ENCODE data around the gene TBCB.

Gene TBCB

GRCh38 chr19:36084231-36085009 lies 30.8 kb upstream of the TBCB start:
- no peaks in the 10 kb centered on the region for H3K9me2 ChIP-seq (replicated peaks; ENCODE audit: insufficient read depth, low read length)
- DNase-seq: no peak
- H3K9me3 ChIP-seq (replicated peaks; ENCODE audit: insufficient read depth, low read length): no peaks in the 10 kb centered on the region
- H3K27ac ChIP-seq (ENCODE audit: low read length): no peak overlapping the region
- TF ChIP-seq EZH2phosphoT487 (IDR thresholded peaks at IDR 0.05; ENCODE audit: low read length) (no peak), EZH2 (optimal IDR thresholded peaks at IDR 0.05; ENCODE audit: low read depth, low read length) (no peak), CTCF (IDR thresholded peaks at IDR 0.05; ENCODE audit: low read length) (no peak)
- H3K4me2 ChIP-seq (ENCODE audit: low read depth, low read length): no peak overlapping the region
- H3F3A ChIP-seq (ENCODE audit: insufficient read depth, low read length): no peaks in the 10 kb centered on the region
- no peak overlapping the region for H3K4me3 ChIP-seq (ENCODE audit: low read length)
- H3K27me3 ChIP-seq (replicated peaks; ENCODE audit: insufficient read depth, low read length): no peaks in the 10 kb centered on the region
- H3K36me3 ChIP-seq (replicated peaks; ENCODE audit: insufficient read depth, low read length): peaks cover 7% of the 10 kb centered on the region; the same call in 1 of the 2 replicates
- H2AFZ ChIP-seq (ENCODE audit: low read length): no peak overlapping the region
- H3K79me2 ChIP-seq (ENCODE audit: low read length): no peaks in the 10 kb centered on the region
- no peaks in the 10 kb centered on the region for H3K4me1 ChIP-seq (ENCODE audit: low read length)
- no peaks in the 10 kb centered on the region for H4K20me1 ChIP-seq (ENCODE audit: insufficient read depth, low read length)
- H3K9ac ChIP-seq (ENCODE audit: low read length): no peak overlapping the region

GRCh38 chr19:36086326-36086725 lies 28.9 kb upstream of the TBCB start:
- Histone ChIP-seq H3K79me2 (ENCODE audit: low read length) (no peaks in the 10 kb centered on the region), H3K4me1 (ENCODE audit: low read length) (no peaks in the 10 kb centered on the region), H3K4me3 (ENCODE audit: low read length) (no peak overlapping the region), H3K36me3 (replicated peaks; ENCODE audit: insufficient read depth, low read length) (peaks cover 7% of the 10 kb centered on the region; the same call in 1 of the 2 replicates), H4K20me1 (ENCODE audit: insufficient read depth, low read length) (no peaks in the 10 kb centered on the region), H3K9me3 (replicated peaks; ENCODE audit: insufficient read depth, low read length) (no peaks in the 10 kb centered on the region), H3K9me2 (replicated peaks; ENCODE audit: insufficient read depth, low read length) (no peaks in the 10 kb centered on the region), H3K27me3 (replicated peaks; ENCODE audit: insufficient read depth, low read length) (no peaks in the 10 kb centered on the region), H3K27ac (ENCODE audit: low read length) (no peak overlapping the region), H3K9ac (ENCODE audit: low read length) (no peak overlapping the region), H3F3A (ENCODE audit: insufficient read depth, low read length) (no peaks in the 10 kb centered on the region), H2AFZ (ENCODE audit: low read length) (no peak overlapping the region), H3K4me2 (ENCODE audit: low read depth, low read length) (no peak overlapping the region)
- TF ChIP-seq EZH2phosphoT487 (IDR thresholded peaks at IDR 0.05; ENCODE audit: low read length) (no peak), CTCF (IDR thresholded peaks at IDR 0.05; ENCODE audit: low read length) (no peak), EZH2 (optimal IDR thresholded peaks at IDR 0.05; ENCODE audit: low read depth, low read length) (no peak)
- DNase-seq: no peak

DNA sequence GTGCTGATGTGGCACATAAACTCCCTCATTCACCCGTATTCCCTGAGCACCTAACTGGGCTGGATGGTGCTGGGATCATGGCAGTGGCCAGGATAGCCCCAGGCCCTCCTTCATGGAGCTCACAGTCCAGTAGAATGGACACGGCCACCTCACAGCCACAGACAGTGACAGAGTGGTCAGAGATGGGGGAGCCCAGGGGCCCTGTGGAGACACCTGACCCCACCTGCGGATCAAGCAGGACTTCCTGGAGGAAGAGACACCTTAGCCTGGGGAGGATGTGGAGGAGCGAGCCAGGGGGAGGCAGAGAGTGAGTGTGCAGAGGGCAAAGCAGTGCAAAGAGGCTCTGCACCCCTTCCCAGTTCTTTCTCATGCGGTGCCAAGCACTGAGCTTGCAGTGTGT lies 25.4 kb upstream of the TBCB start:
- Histone ChIP-seq H3K9ac (ENCODE audit: low read length) (no peak overlapping the region), H3K36me3 (replicated peaks; ENCODE audit: insufficient read depth, low read length) (no peaks in the 10 kb centered on the region), H2AFZ (ENCODE audit: low read length) (no peak overlapping the region), H3K79me2 (ENCODE audit: low read length) (no peaks in the 10 kb centered on the region), H3K27ac (ENCODE audit: low read length) (no peak overlapping the region), H3K9me2 (replicated peaks; ENCODE audit: insufficient read depth, low read length) (no peaks in the 10 kb centered on the region), H3K9me3 (replicated peaks; ENCODE audit: insufficient read depth, low read length) (no peaks in the 10 kb centered on the region), H4K20me1 (ENCODE audit: insufficient read depth, low read length) (no peaks in the 10 kb centered on the region), H3K4me2 (ENCODE audit: low read depth, low read length) (no peak overlapping the region), H3K27me3 (replicated peaks; ENCODE audit: insufficient read depth, low read length) (no peaks in the 10 kb centered on the region), H3F3A (ENCODE audit: insufficient read depth, low read length) (no peaks in the 10 kb centered on the region), H3K4me1 (ENCODE audit: low read length) (no peaks in the 10 kb centered on the region), H3K4me3 (ENCODE audit: low read length) (no peak overlapping the region)
- no peak for DNase-seq
- TF ChIP-seq EZH2phosphoT487 (IDR thresholded peaks at IDR 0.05; ENCODE audit: low read length) (no peak), EZH2 (optimal IDR thresholded peaks at IDR 0.05; ENCODE audit: low read depth, low read length) (no peak), CTCF (IDR thresholded peaks at IDR 0.05; ENCODE audit: low read length) (no peak)
